ENCODE results near the gene HIRIP3.
A peak's percentile ranks its signal among the peaks of the same experiment; 100 is the strongest.

The HIRIP3 gene

GRCh38 chr16:29996766-29997250, 1.4 kb upstream of the HIRIP3 start:
- no peak for DNase-seq

DNA sequence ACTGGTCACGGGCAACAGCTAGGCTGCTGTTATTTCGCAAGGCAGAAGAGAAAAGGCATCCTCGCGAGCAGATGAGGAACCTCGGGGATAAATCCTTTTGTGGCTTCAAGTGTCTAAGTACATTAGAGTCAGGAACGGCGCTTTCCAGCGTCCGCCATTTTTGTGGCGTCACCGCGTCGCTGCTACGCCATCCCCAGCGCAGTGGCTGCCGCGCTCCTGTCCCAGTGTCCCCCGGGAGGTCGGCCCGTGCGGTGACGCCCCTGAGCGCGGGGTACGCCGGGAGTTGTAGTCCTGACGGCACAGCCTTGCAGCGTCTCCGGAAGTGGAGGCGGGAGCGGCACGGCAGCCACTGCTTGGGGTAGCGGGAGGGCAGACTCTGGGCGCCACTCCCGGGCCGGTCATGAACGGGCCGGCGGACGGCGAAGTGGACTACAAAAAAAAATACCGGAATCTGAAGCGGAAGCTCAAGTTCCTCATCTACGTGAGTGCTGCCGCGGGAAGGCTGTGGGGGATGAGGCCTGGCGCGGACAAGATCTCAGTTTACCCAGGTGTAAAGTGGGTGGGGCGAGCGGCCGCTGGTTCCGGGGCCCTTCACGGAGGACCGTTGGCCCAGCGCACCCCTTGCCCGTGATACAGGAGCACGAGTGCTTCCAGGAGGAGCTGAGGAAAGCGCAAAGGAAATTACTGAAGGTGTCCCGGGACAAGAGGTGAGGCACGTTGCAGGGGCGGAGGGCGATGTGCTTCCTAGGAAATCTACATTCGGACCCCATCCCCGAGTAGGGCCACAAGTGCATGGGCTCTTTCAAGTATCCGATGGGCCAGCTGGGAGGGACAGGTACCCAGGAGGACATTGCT, 721 bp upstream of the HIRIP3 start, which contains the start of gene INO80E:
TSS of gene INO80E (plus strand) at position 331 of the 855 bp plus-strand sequence. CDS start at position 401, 70 bp downstream.
- peak; percentile 90 for DNase-seq

DNA sequence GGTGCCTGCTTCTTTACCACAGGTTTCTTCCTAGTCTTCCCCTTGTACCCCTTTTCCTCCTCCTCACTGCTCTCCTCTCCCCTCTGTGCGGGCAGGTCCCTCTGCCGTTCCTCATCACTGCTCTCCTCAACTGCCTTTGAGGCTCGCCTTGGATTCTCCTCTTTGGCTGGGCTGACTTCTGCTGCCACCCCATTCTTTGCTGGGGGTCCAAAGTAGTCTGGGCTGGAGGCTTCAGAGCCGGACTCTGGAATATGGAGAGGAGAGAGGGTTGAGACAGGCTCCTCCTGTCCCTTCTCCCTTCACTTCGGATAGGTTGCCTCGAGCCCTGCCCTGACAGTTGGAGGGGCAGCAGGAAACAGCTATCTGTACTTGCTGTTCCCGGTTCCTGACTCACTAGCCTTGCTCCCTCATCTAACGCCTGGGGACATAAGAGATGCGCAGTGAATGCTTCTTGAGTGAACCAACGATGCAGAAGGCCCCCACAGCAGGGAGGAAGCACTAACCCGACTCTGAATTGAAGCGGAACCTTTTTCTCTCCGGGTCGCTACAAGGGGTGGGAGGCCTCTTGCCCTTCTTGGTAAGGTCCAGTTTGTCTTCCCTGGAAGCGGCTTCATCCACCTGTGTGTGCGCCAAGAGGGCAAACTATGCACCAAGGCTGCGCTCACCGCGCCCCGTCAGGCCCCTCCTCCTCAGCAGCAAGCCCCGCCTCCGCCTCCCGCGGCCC, 655 bp downstream of the HIRIP3 start:
- DNase-seq = no peak

DNA sequence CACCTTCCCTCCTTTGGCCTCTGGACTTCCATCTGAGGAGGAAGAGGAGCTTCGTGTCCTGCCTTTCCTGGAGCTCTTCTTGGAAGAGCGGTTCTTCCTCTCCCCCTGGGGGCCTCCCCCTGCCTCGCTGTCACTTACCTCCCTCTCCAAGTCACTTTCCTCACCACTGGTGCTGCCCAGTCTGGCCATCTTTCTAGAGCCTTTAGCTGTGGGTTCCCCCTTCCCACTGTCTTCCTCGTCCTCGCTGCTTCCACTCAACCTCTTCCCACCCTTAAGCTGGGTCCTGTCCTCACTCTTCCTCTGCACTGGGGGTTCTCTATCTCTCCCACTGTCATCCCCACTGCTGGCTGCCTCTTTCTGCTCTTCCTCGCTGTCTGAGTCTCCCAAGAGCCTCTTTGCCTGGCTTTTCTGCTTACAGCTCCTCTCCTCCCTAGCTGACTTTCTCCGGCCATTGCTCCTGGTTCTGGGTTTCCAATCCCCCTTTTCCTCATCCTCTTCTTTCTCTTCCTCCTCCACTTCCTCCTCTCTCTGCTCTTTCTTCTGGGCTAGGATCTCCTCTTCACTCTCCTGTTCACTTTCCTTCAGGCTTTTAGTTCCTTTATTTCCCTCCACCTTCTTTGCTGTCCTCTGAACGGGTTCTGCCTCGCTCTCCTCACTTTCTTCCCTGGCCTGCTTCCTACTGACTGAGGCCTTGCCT, 1.4 kb downstream of the HIRIP3 start:
- no peak for DNase-seq

DNA sequence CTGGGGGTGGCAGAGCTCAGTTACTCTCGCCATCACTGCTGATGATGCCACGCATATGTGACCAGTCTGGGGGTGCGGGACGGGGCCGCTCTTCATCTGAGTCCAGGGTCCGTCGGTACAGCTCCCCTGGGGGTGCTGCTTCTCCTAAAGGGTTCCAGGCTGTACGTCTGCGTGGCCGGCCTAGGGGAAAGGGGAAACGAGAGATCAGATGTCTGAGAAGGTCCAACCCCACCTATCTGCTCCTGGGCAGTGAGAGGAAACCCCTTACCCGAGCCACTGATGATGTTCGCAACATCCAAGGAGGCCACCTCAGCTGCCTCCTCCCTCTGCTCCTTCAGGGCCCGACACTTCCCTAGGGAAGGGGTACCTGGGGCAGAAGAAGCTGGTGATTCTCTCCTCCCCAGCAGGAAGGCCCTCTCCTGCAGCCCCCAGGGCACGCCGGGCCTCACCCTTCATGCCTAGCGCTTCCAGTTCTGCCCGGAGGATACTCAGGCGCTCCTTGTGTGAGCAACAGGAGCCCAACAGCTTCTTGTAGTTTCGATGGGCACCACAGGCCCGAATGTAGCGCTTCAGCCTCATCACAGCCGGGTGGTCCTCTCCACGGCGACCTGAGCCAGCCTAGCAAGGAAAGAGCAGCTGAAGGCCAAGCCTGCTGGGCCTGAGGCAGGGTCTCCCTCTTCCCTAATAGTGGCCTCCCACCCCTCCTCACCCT, 2.1 kb downstream of the HIRIP3 start:
- no peak for DNase-seq

GRCh38 chr16:29992344-29992967, 3.0 kb downstream of the HIRIP3 start:
- DNase-seq = no peak

DNA sequence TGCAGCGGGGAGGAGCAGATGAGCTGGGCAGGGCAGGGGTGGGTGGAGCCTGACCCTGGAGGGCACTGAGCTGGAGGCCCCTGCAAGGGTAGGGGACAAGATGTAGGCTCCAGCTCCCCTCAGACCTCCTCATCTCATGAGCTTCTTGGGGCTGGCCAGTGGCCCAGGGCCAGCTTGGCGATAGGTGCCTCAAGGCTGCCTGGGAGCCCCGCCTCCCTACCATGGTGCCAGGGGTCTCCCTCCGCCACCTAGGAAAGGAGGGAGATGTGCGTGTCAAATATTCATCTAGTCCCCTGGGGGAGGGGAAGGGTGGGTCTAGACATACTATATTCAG, 3.9 kb downstream of the HIRIP3 start:
- no peak for DNase-seq

- no peak for DNase-seq
These were observed 4.4 kb downstream of the HIRIP3 start for GRCh38 chr16:29990883-29991570.

DNA sequence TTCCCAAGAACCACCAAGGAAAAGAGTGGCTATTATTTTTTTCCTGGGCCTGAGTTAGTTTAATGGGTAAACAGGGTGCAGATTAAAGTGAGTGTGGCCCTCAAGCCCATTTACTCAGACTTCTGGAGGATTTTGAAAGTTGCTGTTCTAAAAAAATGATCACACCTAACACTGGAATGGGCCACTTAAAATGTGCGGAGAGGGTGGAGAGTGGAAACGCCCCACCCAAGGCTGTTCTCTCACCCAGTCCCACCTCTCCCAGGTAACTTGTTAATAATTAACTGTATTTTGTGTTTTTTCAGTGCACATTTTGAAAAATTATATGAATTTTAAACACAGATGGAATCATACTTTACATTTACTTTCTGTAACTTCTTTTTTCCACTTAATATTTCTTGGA, 5.4 kb downstream of the HIRIP3 start:
- no peak for DNase-seq

- no peak for DNase-seq
These were observed 6.1 kb downstream of the HIRIP3 start for GRCh38 chr16:29989111-29989858.

DNA sequence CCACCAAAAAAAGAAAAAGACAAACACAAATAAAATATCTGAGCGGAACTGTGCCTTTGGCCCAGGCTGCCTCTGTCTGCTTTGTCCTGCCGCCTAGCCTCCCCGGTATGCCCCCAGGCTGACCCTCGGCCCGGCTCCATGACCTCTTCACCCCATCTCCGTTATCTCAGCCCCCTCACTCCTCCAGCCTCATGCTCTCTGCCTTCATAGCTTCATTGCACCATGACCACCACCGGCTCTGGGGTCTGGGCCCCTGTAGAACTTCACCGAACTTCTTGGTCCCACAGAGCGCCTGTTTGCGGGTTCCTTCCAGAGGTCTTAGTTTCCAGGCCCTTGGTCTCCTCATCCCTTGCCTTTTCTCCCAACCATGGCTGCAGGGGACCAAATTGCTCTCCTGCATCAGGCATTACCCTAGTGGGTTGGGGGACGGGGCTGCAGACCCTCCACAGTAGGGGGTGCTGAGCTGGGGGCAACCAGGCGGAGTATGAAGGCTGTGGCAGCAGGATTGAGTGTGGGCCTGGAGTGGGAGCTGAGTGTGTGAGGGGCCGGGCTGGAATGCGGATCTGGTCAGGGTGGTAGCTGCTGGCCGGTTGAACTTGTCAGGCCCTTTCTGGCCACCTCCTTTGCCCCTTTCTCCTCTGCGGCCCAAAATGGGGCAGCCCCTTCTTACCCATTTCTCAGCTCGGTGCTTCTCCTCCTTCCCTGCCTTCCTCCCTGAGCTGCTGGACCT, 6.9 kb downstream of the HIRIP3 start:
- DNase-seq = no peak

- no peak for DNase-seq
These were observed 7.9 kb downstream of the HIRIP3 start for GRCh38 chr16:29987371-29988085.

DNA sequence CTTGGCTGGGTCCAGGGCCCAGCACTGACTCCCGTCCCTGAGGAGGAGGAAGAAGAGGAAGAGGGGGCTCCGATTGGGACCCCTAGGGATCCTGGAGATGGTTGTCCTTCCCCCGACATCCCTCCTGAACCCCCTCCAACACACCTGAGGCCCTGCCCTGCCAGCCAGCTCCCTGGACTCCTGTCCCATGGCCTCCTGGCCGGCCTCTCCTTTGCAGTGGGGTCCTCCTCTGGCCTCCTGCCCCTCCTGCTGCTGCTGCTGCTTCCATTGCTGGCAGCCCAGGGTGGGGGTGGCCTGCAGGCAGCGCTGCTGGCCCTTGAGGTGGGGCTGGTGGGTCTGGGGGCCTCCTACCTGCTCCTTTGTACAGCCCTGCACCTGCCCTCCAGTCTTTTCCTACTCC, 8.5 kb downstream of the HIRIP3 start:
- DNase-seq = no peak

- no peak for DNase-seq
These were observed 9.2 kb downstream of the HIRIP3 start for GRCh38 chr16:29986231-29986630.

- no peak for DNase-seq
These were observed 10.1 kb downstream of the HIRIP3 start for GRCh38 chr16:29985271-29985811.

DNA sequence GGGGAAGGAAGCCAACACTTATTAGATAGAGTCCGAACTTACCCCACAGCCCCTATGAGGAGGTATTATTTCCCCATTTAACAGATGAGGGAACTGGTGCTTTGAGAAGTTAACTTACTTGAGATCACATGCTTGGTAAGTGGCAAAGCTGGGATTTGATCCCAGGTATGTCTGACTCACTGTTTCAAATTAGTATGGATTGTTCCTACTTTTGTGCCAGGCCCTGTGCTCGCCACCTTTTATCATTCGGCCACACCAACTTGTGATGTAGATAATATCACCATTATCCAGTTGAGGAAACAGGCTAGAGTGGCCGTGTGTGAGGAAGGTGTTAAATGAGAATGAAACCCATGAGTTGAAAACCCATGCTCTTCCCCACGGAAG, 10.7 kb downstream of the HIRIP3 start:
- DNase-seq = no peak

DNA sequence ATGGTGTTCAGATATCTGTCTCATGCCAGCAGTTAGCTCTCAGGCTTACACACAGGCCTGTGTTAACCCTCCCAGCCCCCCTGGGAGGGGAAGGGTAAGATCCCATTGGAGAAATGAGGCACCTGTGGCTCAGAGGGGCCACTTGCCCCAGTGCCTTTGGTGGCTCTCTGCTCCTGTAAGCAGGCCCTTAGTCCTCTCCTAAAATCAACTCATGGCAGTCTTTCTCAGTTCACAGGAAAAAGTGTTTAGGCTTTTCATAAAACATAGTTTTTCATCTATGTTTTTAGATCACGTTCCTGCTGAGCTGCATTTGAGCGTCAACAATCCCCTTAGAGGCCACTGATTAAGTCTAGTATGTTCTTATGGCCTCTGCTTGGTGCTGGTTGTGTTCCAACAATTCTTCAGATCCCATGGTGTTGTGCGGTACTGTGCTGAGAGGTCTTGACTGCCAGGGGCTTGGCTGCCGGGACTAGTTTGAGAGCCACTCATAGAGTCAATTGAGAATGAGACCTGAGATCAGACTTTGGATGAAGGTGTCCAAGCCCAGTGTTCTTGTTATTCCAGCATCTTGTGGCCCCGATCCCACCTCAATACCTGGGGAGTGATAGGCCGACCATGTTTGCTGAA, 11.2 kb downstream of the HIRIP3 start:
- DNase-seq = no peak

- DNase-seq = no peak
These were observed 11.8 kb downstream of the HIRIP3 start for GRCh38 chr16:29983420-29984136.

All from NCI-H2107 (cell line).